ENCODE measurements around the gene F5.

F5 gene

GRCh38 chr1:169565335-169566271, 20.7 kb downstream of the F5 start:
- Histone ChIP-seq H3K27ac (ENCODE audit: low read depth, low read length) (no peak overlapping the region), H3K9ac (ENCODE audit: low read length) (no peak overlapping the region), H3K36me3 (ENCODE audit: control insufficient read depth, insufficient read depth, low read length) (no peaks in the 10 kb centered on the region), H3K4ac (ENCODE audit: low read depth, low read length) (no peak overlapping the region), H3K4me3 (ENCODE audit: low read length) (no peak overlapping the region), H3K56ac (ENCODE audit: low read length) (no peak overlapping the region), H3K23ac (ENCODE audit: low read length) (no peak overlapping the region), H2AK5ac (ENCODE audit: low read length) (no peak overlapping the region), H3K18ac (ENCODE audit: low read length) (no peak overlapping the region), H2BK15ac (replicated peaks; ENCODE audit: low read depth) (no peak overlapping the region), H4K5ac (ENCODE audit: low read length) (no peak overlapping the region), H3K79me2 (ENCODE audit: control insufficient read depth, insufficient read depth, low read length) (no peaks in the 10 kb centered on the region), H3K79me1 (ENCODE audit: low read length) (no peaks in the 10 kb centered on the region), H4K8ac (ENCODE audit: low read depth, low read length) (no peak overlapping the region), H2BK5ac (ENCODE audit: low read length) (no peak overlapping the region), H3K4me2 (ENCODE audit: low read length) (no peak overlapping the region), H3K27me3 (ENCODE audit: insufficient read depth, low read length, poor library complexity) (no peaks in the 10 kb centered on the region), H2BK120ac (ENCODE audit: low read depth, low read length) (no peak overlapping the region), H3K4me1 (ENCODE audit: control insufficient read depth, low read depth, low read length) (no peaks in the 10 kb centered on the region)
- no CpG with 5 or more reads among the region's 3 CpGs for WGBS (ENCODE audit: extremely low coverage, insufficient coverage, low lambda C conversion rate)
- no peak for DNase-seq

- no peak overlapping the region for H3K4me3 ChIP-seq (ENCODE audit: low read length)
- no peaks in the 10 kb centered on the region for H3K79me1 ChIP-seq (ENCODE audit: low read length)
- H3K4me2 ChIP-seq (ENCODE audit: low read length): no peak overlapping the region
- no peak overlapping the region for H3K23ac ChIP-seq (ENCODE audit: low read length)
- H3K18ac ChIP-seq (ENCODE audit: low read length): no peak overlapping the region
- no peaks in the 10 kb centered on the region for H3K79me2 ChIP-seq (ENCODE audit: control insufficient read depth, insufficient read depth, low read length)
- no peaks in the 10 kb centered on the region for H3K4me1 ChIP-seq (ENCODE audit: control insufficient read depth, low read depth, low read length)
- no peak overlapping the region for H3K9ac ChIP-seq (ENCODE audit: low read length)
- no peak overlapping the region for H4K5ac ChIP-seq (ENCODE audit: low read length)
- H2BK5ac ChIP-seq (ENCODE audit: low read length): no peak overlapping the region
- H3K27ac ChIP-seq (ENCODE audit: low read depth, low read length): no peak overlapping the region
- no peaks in the 10 kb centered on the region for H3K27me3 ChIP-seq (ENCODE audit: insufficient read depth, low read length, poor library complexity)
- no peak overlapping the region for H3K56ac ChIP-seq (ENCODE audit: low read length)
- H2AK5ac ChIP-seq (ENCODE audit: low read length): no peak overlapping the region
- DNase-seq: no peak
- H3K4ac ChIP-seq (ENCODE audit: low read depth, low read length): no peak overlapping the region
- no peak overlapping the region for H4K8ac ChIP-seq (ENCODE audit: low read depth, low read length)
- no peak overlapping the region for H2BK120ac ChIP-seq (ENCODE audit: low read depth, low read length)
- no peaks in the 10 kb centered on the region for H3K36me3 ChIP-seq (ENCODE audit: control insufficient read depth, insufficient read depth, low read length)
- no peak overlapping the region for H2BK15ac ChIP-seq (replicated peaks; ENCODE audit: low read depth)
These were observed 22.6 kb downstream of the F5 start for GRCh38 chr1:169563650-169564049.

- Histone ChIP-seq H3K23ac (ENCODE audit: low read length) (no peak overlapping the region), H3K4ac (ENCODE audit: low read depth, low read length) (no peak overlapping the region), H2BK120ac (ENCODE audit: low read depth, low read length) (no peak overlapping the region), H3K27ac (ENCODE audit: low read depth, low read length) (no peak overlapping the region), H2BK5ac (ENCODE audit: low read length) (no peak overlapping the region), H3K4me2 (ENCODE audit: low read length) (no peak overlapping the region), H3K9ac (ENCODE audit: low read length) (no peak overlapping the region), H2BK15ac (replicated peaks; ENCODE audit: low read depth) (no peak overlapping the region), H4K8ac (ENCODE audit: low read depth, low read length) (no peak overlapping the region), H3K36me3 (ENCODE audit: control insufficient read depth, insufficient read depth, low read length) (no peaks in the 10 kb centered on the region), H3K4me3 (ENCODE audit: low read length) (no peak overlapping the region), H3K27me3 (ENCODE audit: insufficient read depth, low read length, poor library complexity) (no peaks in the 10 kb centered on the region), H3K56ac (ENCODE audit: low read length) (no peak overlapping the region), H3K4me1 (ENCODE audit: control insufficient read depth, low read depth, low read length) (no peaks in the 10 kb centered on the region), H3K79me1 (ENCODE audit: low read length) (no peaks in the 10 kb centered on the region), H3K18ac (ENCODE audit: low read length) (no peak overlapping the region), H4K5ac (ENCODE audit: low read length) (no peak overlapping the region), H2AK5ac (ENCODE audit: low read length) (no peak overlapping the region), H3K79me2 (ENCODE audit: control insufficient read depth, insufficient read depth, low read length) (no peaks in the 10 kb centered on the region)
- DNase-seq: no peak
- whole genome bisulfite sequencing (ENCODE audit: extremely low coverage, insufficient coverage, low lambda C conversion rate): no CpG with 5 or more reads among the region's 1 CpG
These were observed 23.2 kb downstream of the F5 start for GRCh38 chr1:169563019-169563615.

- H3K4me1 ChIP-seq (ENCODE audit: control insufficient read depth, low read depth, low read length): no peaks in the 10 kb centered on the region
- H3K23ac ChIP-seq (ENCODE audit: low read length): no peak overlapping the region
- WGBS (ENCODE audit: extremely low coverage, insufficient coverage, low lambda C conversion rate): no CpG with 5 or more reads among the region's 1 CpG
- no peak overlapping the region for H3K56ac ChIP-seq (ENCODE audit: low read length)
- H3K4ac ChIP-seq (ENCODE audit: low read depth, low read length): no peak overlapping the region
- no peak overlapping the region for H2AK5ac ChIP-seq (ENCODE audit: low read length)
- H3K27ac ChIP-seq (ENCODE audit: low read depth, low read length): no peak overlapping the region
- no peak overlapping the region for H3K9ac ChIP-seq (ENCODE audit: low read length)
- no peaks in the 10 kb centered on the region for H3K79me1 ChIP-seq (ENCODE audit: low read length)
- H3K36me3 ChIP-seq (ENCODE audit: control insufficient read depth, insufficient read depth, low read length): no peaks in the 10 kb centered on the region
- H3K79me2 ChIP-seq (ENCODE audit: control insufficient read depth, insufficient read depth, low read length): no peaks in the 10 kb centered on the region
- DNase-seq: no peak
- H2BK5ac ChIP-seq (ENCODE audit: low read length): no peak overlapping the region
- H3K18ac ChIP-seq (ENCODE audit: low read length): no peak overlapping the region
- H3K27me3 ChIP-seq (ENCODE audit: insufficient read depth, low read length, poor library complexity): no peaks in the 10 kb centered on the region
- H4K8ac ChIP-seq (ENCODE audit: low read depth, low read length): no peak overlapping the region
- H3K4me3 ChIP-seq (ENCODE audit: low read length): no peak overlapping the region
- no peak overlapping the region for H2BK120ac ChIP-seq (ENCODE audit: low read depth, low read length)
- no peak overlapping the region for H3K4me2 ChIP-seq (ENCODE audit: low read length)
- no peak overlapping the region for H4K5ac ChIP-seq (ENCODE audit: low read length)
- no peak overlapping the region for H2BK15ac ChIP-seq (replicated peaks; ENCODE audit: low read depth)
These were observed 24.6 kb downstream of the F5 start for GRCh38 chr1:169561692-169562091.

- H3K4me1 ChIP-seq (ENCODE audit: control insufficient read depth, low read depth, low read length): no peaks in the 10 kb centered on the region
- H3K23ac ChIP-seq (ENCODE audit: low read length): no peak overlapping the region
- H3K27ac ChIP-seq (ENCODE audit: low read depth, low read length): no peak overlapping the region
- no peak overlapping the region for H3K4me2 ChIP-seq (ENCODE audit: low read length)
- no peak overlapping the region for H3K9ac ChIP-seq (ENCODE audit: low read length)
- no peak overlapping the region for H2AK5ac ChIP-seq (ENCODE audit: low read length)
- H3K4me3 ChIP-seq (ENCODE audit: low read length): no peak overlapping the region
- no peak overlapping the region for H3K4ac ChIP-seq (ENCODE audit: low read depth, low read length)
- H3K79me2 ChIP-seq (ENCODE audit: control insufficient read depth, insufficient read depth, low read length): no peaks in the 10 kb centered on the region
- no peak overlapping the region for H2BK15ac ChIP-seq (replicated peaks; ENCODE audit: low read depth)
- no CpG with 5 or more reads among the region's 5 CpGs for WGBS (ENCODE audit: extremely low coverage, insufficient coverage, low lambda C conversion rate)
- no peaks in the 10 kb centered on the region for H3K79me1 ChIP-seq (ENCODE audit: low read length)
- H2BK5ac ChIP-seq (ENCODE audit: low read length): no peak overlapping the region
- no peak overlapping the region for H4K5ac ChIP-seq (ENCODE audit: low read length)
- H3K27me3 ChIP-seq (ENCODE audit: insufficient read depth, low read length, poor library complexity): no peaks in the 10 kb centered on the region
- no peak overlapping the region for H2BK120ac ChIP-seq (ENCODE audit: low read depth, low read length)
- H3K36me3 ChIP-seq (ENCODE audit: control insufficient read depth, insufficient read depth, low read length): no peaks in the 10 kb centered on the region
- no peak overlapping the region for H4K8ac ChIP-seq (ENCODE audit: low read depth, low read length)
- H3K18ac ChIP-seq (ENCODE audit: low read length): no peak overlapping the region
- no peak overlapping the region for H3K56ac ChIP-seq (ENCODE audit: low read length)
- DNase-seq: no peak
These were observed 29.1 kb downstream of the F5 start for GRCh38 chr1:169557131-169557530.
